Hepatocyte (in vitro differentiated cells): ENCODE measurements around the gene FBXL3. TPM values are rescaled to one million over a fixed set of nuclear protein-coding genes. Genes with fewer than 3 reads are reported as not detected.
A peak's percentile ranks its signal among the peaks of the same experiment; 100 is the strongest.

ENCODE experiments used
- DNase-seq: peaks from one replicate; pipeline ENCODE4 v3.0.0-alpha.2; 2016; ENCODE audit warnings: low spot score
- H2AFZ ChIP-seq: fragments of 200-600 bp; sonication (generic); 2 replicates; pipeline ENCODE4 v1.6.0; 2016; ENCODE audit warnings: antibody characterized with exemption, mild to moderate bottlenecking
- H3K27ac ChIP-seq: fragments of 200-600 bp; sonication (generic); 2 replicates; pipeline ENCODE4 v1.5.1; 2016; ENCODE audit warnings: mild to moderate bottlenecking
- H3K27me3 ChIP-seq: fragments of 200-600 bp; sonication (generic); 2 replicates; pipeline ENCODE4 v1.6.1; 2016
- H3K36me3 ChIP-seq: fragments of 200-600 bp; sonication (generic); replicated peaks from 2 replicates; pipeline ENCODE4 v1.5.1; 2016; ENCODE audit warnings: low read depth; ENCODE audit not compliant: insufficient read depth
- H3K4me1 ChIP-seq: fragments of 200-600 bp; sonication (generic); 2 replicates; pipeline ENCODE4 v1.5.1; 2016; ENCODE audit warnings: mild to moderate bottlenecking, moderate library complexity; ENCODE audit not compliant: insufficient read depth
- H3K4me2 ChIP-seq: fragments of 200-600 bp; sonication (generic); 2 replicates; pipeline ENCODE4 v1.6.0; 2016
- H3K4me3 ChIP-seq: fragments of 200-600 bp; sonication (generic); 2 replicates; pipeline ENCODE4 v1.5.1; 2016; ENCODE audit warnings: mild to moderate bottlenecking
- H3K79me2 ChIP-seq: fragments of 200-600 bp; sonication (generic); 2 replicates; pipeline ENCODE4 v1.6.0; 2017; ENCODE audit warnings: mild to moderate bottlenecking
- H3K9me2 ChIP-seq: fragments of 200-600 bp; sonication (generic); replicated peaks from 2 replicates; pipeline ENCODE4 v1.6.0; 2017; ENCODE audit warnings: mild to moderate bottlenecking; ENCODE audit not compliant: insufficient read depth
- H3K9me3 ChIP-seq: fragments of 200-600 bp; sonication (generic); 2 replicates; pipeline ENCODE4 v1.5.1; 2016; ENCODE audit warnings: low read depth, mild to moderate bottlenecking
- H4K20me1 ChIP-seq: fragments of 200-600 bp; sonication (generic); 2 replicates; pipeline ENCODE4 v1.6.0; 2016; ENCODE audit warnings: mild to moderate bottlenecking; ENCODE audit not compliant: insufficient read depth, poor library complexity, severe bottlenecking
- CTCF ChIP-seq: fragments of 200-600 bp; sonication (generic); IDR thresholded peaks from 2 replicates; pipeline ENCODE4 v1.5.1; 2016; ENCODE audit warnings: antibody characterized with exemption, mild to moderate bottlenecking; ENCODE audit not compliant: poor library complexity
- EZH2 ChIP-seq: fragments of 200-600 bp; sonication (generic); IDR thresholded peaks from 2 replicates; pipeline ENCODE4 v1.6.1; 2016; ENCODE audit warnings: antibody characterized with exemption, mild to moderate bottlenecking, borderline replicate concordance
- EZH2phosphoT487 ChIP-seq: fragments of 200-600 bp; sonication (generic); IDR thresholded peaks from one replicate; pipeline ENCODE4 v1.6.1; 2018; ENCODE audit warnings: antibody characterized with exemption, mild to moderate bottlenecking, low read depth, moderate library complexity; ENCODE audit not compliant: unreplicated experiment, severe bottlenecking
- WGBS: methylation state at CpG from one replicate; pipeline ENCODE4 v1.1.6; 2016; ENCODE audit warnings: low lambda C conversion rate; ENCODE audit errors: missing lambda C conversion rate; 5-methylcytosine and 5-hydroxymethylcytosine counted together
- polyA plus RNA-seq: library from polyadenylated mRNA; unstranded; fragments of >200 nt; fragmentation: Nextera tagmentation; extraction: Ambion mirVana; gene quantifications from 2 replicates; pipeline ENCODE4 v1.2.1, GENCODE V29; 2016
- total RNA-seq: library from RNA; depleted of rRNA; stranded (reverse); fragments of >200 nt; gene quantifications from 2 replicates; pipeline ENCODE4 v1.2.3, GENCODE V29; 2014

Gene FBXL3
- total and polyA plus RNA-seq, 2 experiments from 2014 or later = 25.1 to 61.8 TPM

GRCh38 chr13:77047649-77048343, 20.8 kb upstream of the FBXL3 start:
- TF ChIP-seq EZH2phosphoT487 (no peak), CTCF (no peak), EZH2 (no peak)
- Histone ChIP-seq H3K36me3 (no peaks in the 10 kb centered on the region), H3K4me2 (no peak overlapping the region)

GRCh38 chr13:77042566-77043177, 15.7 kb upstream of the FBXL3 start:
- no peaks in the 10 kb centered on the region for H4K20me1 ChIP-seq
- peak; percentile 16 for DNase-seq

More at GRCh38 chr13:77047649-77048343, 20.8 kb upstream of the FBXL3 start:
- no peaks in the 10 kb centered on the region for H4K20me1 ChIP-seq
- DNase-seq = no peak
- H3K4me1 ChIP-seq = peaks cover 4% of the 10 kb centered on the region
- no peaks in the 10 kb centered on the region for H3K9me3 ChIP-seq
- no peak overlapping the region for H3K4me3 ChIP-seq
- H2AFZ ChIP-seq = no peak overlapping the region
- H3K27ac ChIP-seq = no peak overlapping the region
- no peaks in the 10 kb centered on the region for H3K27me3 ChIP-seq
- WGBS = 83% methylated on average over 8 of the region's 8 CpGs
- H3K79me2 ChIP-seq = no peaks in the 10 kb centered on the region
- H3K9me2 ChIP-seq = no peaks in the 10 kb centered on the region

GRCh38 chr13:77040835-77041234, 13.9 kb upstream of the FBXL3 start:
- TF ChIP-seq EZH2 (no peak), CTCF (no peak), EZH2phosphoT487 (no peak)
- 89% methylated on average over 9 of the region's 9 CpGs for WGBS
- Histone ChIP-seq H3K4me1 (peaks cover 4% of the 10 kb centered on the region), H3K36me3 (no peaks in the 10 kb centered on the region), H3K9me2 (no peaks in the 10 kb centered on the region), H4K20me1 (no peaks in the 10 kb centered on the region), H2AFZ (no peak overlapping the region), H3K79me2 (no peaks in the 10 kb centered on the region), H3K27ac (no peak overlapping the region), H3K4me2 (no peak overlapping the region), H3K4me3 (no peak overlapping the region), H3K27me3 (no peaks in the 10 kb centered on the region), H3K9me3 (no peaks in the 10 kb centered on the region)
- DNase-seq = no peak

More at GRCh38 chr13:77042566-77043177, 15.7 kb upstream of the FBXL3 start:
- TF ChIP-seq CTCF (no peak), EZH2 (no peak), EZH2phosphoT487 (no peak)
- H3K27me3 ChIP-seq = no peaks in the 10 kb centered on the region
- no peak overlapping the region for H2AFZ ChIP-seq
- peak overlapping the region; percentile 46 for H3K27ac ChIP-seq
- H3K4me3 ChIP-seq = no peak overlapping the region
- peak overlapping the region; percentile 0 for H3K4me2 ChIP-seq
- WGBS = 60% methylated on average over 5 of the region's 5 CpGs
- no peaks in the 10 kb centered on the region for H3K79me2 ChIP-seq
- H3K36me3 ChIP-seq = no peaks in the 10 kb centered on the region
- no peaks in the 10 kb centered on the region for H3K9me2 ChIP-seq
- H3K4me1 ChIP-seq = peaks cover 4% of the 10 kb centered on the region
- no peaks in the 10 kb centered on the region for H3K9me3 ChIP-seq
